Esophagus muscularis mucosa (tissue), 4 donors: ENCODE data around the gene BRAP. TPM values are rescaled to one million over a fixed set of nuclear protein-coding genes. Genes with fewer than 3 reads are reported as not detected.

ENCODE experiments used
- DNase-seq: peaks from one replicate; pipeline ENCODE4 v3.0.0-alpha.2; 2017; ENCODE audit errors: extremely low spot score
- H3K27ac ChIP-seq, 4 donors: fragments of 200-600 bp; sonication (generic); replicated peaks in 1 of 4; 1 replicate in 3 of 4; 2 replicates in 1 of 4; pipeline ENCODE4 v1.5.1; 2016 to 2019; ENCODE audit warnings: mild to moderate bottlenecking in 1 of 4
- H3K27me3 ChIP-seq, 4 donors: fragments of 200-600 bp; sonication (generic); one replicate each; pipeline versions ENCODE4 v1.5.1 to v1.6.0; 2016 to 2019
- H3K36me3 ChIP-seq, 4 donors: fragments of 200-600 bp; sonication (generic); one replicate each; pipeline ENCODE4 v1.5.1; 2016 to 2019
- H3K4me1 ChIP-seq, 4 donors: fragments of 200-600 bp; sonication (generic); one replicate each; pipeline ENCODE4 v1.5.1; 2016 to 2019
- H3K4me3 ChIP-seq, 4 donors: fragments of 200-600 bp; sonication (generic); 1 replicate in 2 of 4; 2 replicates in 2 of 4; pipeline ENCODE4 v1.5.1; 2016 to 2019; ENCODE audit warnings: mild to moderate bottlenecking in 4 of 4, moderate library complexity in 1 of 4
- H3K9me3 ChIP-seq, 4 donors: fragments of 200-600 bp; sonication (generic); 1 replicate in 3 of 4; 2 replicates in 1 of 4; pipeline ENCODE4 v1.5.1; 2016 to 2019
- CTCF ChIP-seq, 3 experiments: fragments of 200-600 bp in 2 of 3; fragments of 450-650 bp in 1 of 3; sonication (generic) in 2 of 3; IDR thresholded peaks; one replicate each; pipeline ENCODE4 v1.5.1; 2017 to 2019; ENCODE audit warnings: antibody characterized with exemption in 3 of 3, mild to moderate bottlenecking in 2 of 3, moderate library complexity in 1 of 3
- EP300 ChIP-seq: sonication (generic); formaldehyde crosslinking; IDR thresholded peaks from one replicate; pipeline ENCODE4 v1.6.1; 2017; ENCODE audit warnings: antibody characterized with exemption
- POLR2A ChIP-seq: fragments of 450-650 bp; IDR thresholded peaks from one replicate; pipeline ENCODE4 v1.6.1; 2017; ENCODE audit warnings: antibody characterized with exemption, moderate library complexity, mild to moderate bottlenecking, low read depth
- POLR2AphosphoS5 ChIP-seq, 2 donors: sonication (generic); formaldehyde crosslinking; IDR thresholded peaks; one replicate each; pipeline ENCODE4 v1.6.1; 2017; ENCODE audit warnings: antibody characterized with exemption in 2 of 2
- WGBS: methylation state at CpG from one replicate; pipeline ENCODE4 v1.1.5; 2018; 5-methylcytosine and 5-hydroxymethylcytosine counted together
- intact Hi-C: fragments of 100-400 bp; cut with DNase I; formaldehyde crosslinking; loops from one replicate; pipeline ENCODE4 v1.15.1; 2023
- total RNA-seq, 4 donors: library from RNA; depleted of rRNA; stranded (reverse); fragments of >200 nt; gene quantifications; one replicate each; pipeline versions ENCODE4 v1.1.0 to v1.2.1, GENCODE V29; 2016

Gene BRAP
- total RNA-seq, 4 donors from 2014 or later = 17.4 to 23.8 (median 20.7) TPM

GRCh38 chr12:111640506-111640905, 45.2 kb downstream of the BRAP start:
- DNase-seq = no peak
- Histone ChIP-seq H3K4me1 (peaks cover 24 to 42% (median 38%) of the 10 kb centered on the region in 4 donors), H3K9me3 (no peaks in the 10 kb centered on the region), H3K27me3 (no peaks in the 10 kb centered on the region), H3K27ac (no peak overlapping the region), H3K36me3 (peaks cover 19 to 45% (median 29%) of the 10 kb centered on the region in 4 donors), H3K4me3 (no peak overlapping the region)
- 85% methylated on average over 5 of the region's 5 CpGs for WGBS
- TF ChIP-seq CTCF (IDR thresholded peaks at IDR 0.05) = no peak
- intact Hi-C loops = no loop called here

- Histone ChIP-seq H3K36me3 (peaks cover 3 to 25% (median 9%) of the 10 kb centered on the region in 4 donors), H3K4me1 (peaks cover 24 to 41% (median 38%) of the 10 kb centered on the region in 4 donors), H3K9me3 (no peaks in the 10 kb centered on the region), H3K4me3 (no peak overlapping the region), H3K27me3 (no peaks in the 10 kb centered on the region), H3K27ac (no peak overlapping the region)
- 82% methylated on average over 6 of the region's 6 CpGs for WGBS
- no peak for TF ChIP-seq EP300
- DNase-seq = no peak
- intact Hi-C loops = no loop called here
Measured at GRCh38 chr12:111638556-111638955, 47.2 kb downstream of the BRAP start.

GRCh38 chr12:111636209-111636945, 49.4 kb downstream of the BRAP start:
- DNase-seq = peak; percentile 92
- Histone ChIP-seq H3K4me1 (peaks cover 14 to 26% (median 24%) of the 10 kb centered on the region in 4 donors), H3K36me3 (peaks cover 0 to 13% (median 1%) of the 10 kb centered on the region in 4 donors), H3K4me3 (peak overlapping the region; percentile 24 to 38 (median 32)), H3K9me3 (no peaks in the 10 kb centered on the region), H3K27ac (peak overlapping the region; percentile 76 to 84 (median 79)), H3K27me3 (no peaks in the 10 kb centered on the region)
- 4% methylated on average over 17 of the region's 19 CpGs for WGBS
- no peak for TF ChIP-seq CTCF (IDR thresholded peaks at IDR 0.05)
- TF ChIP-seq POLR2AphosphoS5 (IDR thresholded peaks at IDR 0.05) = peak in 1 of 2 donors; percentile 28
- intact Hi-C loops = no loop called here

GRCh38 chr12:111635524-111635923, 50.2 kb downstream of the BRAP start:
- 62% methylated on average over 8 of the region's 8 CpGs for WGBS
- Histone ChIP-seq H3K4me3 (peak overlapping the region in 1 of 4 donors; percentile 33), H3K27ac (peak overlapping the region; percentile 76 to 84 (median 79)), H3K9me3 (no peaks in the 10 kb centered on the region), H3K4me1 (peaks cover 14 to 26% (median 24%) of the 10 kb centered on the region in 4 donors), H3K27me3 (no peaks in the 10 kb centered on the region), H3K36me3 (peaks cover 0 to 7% (median 1%) of the 10 kb centered on the region in 4 donors)
- DNase-seq = no peak
- TF ChIP-seq POLR2AphosphoS5 (IDR thresholded peaks at IDR 0.05) = no peak
- TF ChIP-seq CTCF (IDR thresholded peaks at IDR 0.05) = no peak
- no peak for TF ChIP-seq POLR2A
- TF ChIP-seq EP300 = no peak
- intact Hi-C loops = no loop called here

GRCh38 chr12:111628505-111629260, 57.1 kb downstream of the BRAP start:
- DNase-seq = no peak
- intact Hi-C loops = no loop called here

More at GRCh38 chr12:111628505-111629260, 57.1 kb downstream of the BRAP start:
- no peaks in the 10 kb centered on the region for H3K27me3 ChIP-seq
- WGBS = 84% methylated on average over 7 of the region's 7 CpGs
- H3K36me3 ChIP-seq = no peaks in the 10 kb centered on the region
- no peaks in the 10 kb centered on the region for H3K4me1 ChIP-seq
- no peak overlapping the region for H3K4me3 ChIP-seq
- no peaks in the 10 kb centered on the region for H3K9me3 ChIP-seq
- TF ChIP-seq CTCF (IDR thresholded peaks at IDR 0.05) = no peak
- TF ChIP-seq EP300 = no peak
- no peak for TF ChIP-seq POLR2A
- TF ChIP-seq POLR2AphosphoS5 (IDR thresholded peaks at IDR 0.05) = no peak
- no peak overlapping the region for H3K27ac ChIP-seq
